22Rv1 (cell line): ENCODE results near the gene NDUFS8.

Source experiments
- CTCF ChIP-seq: fragments of 450-650 bp; IDR thresholded peaks from 2 replicates; pipeline ENCODE4 v1.5.1; 2017; ENCODE audit warnings: mild to moderate bottlenecking
- ZFX ChIP-seq: fragments of 450-650 bp; IDR thresholded peaks from 2 replicates; pipeline ENCODE4 v1.6.1; 2017; ENCODE audit warnings: antibody characterized with exemption, borderline replicate concordance

DNA sequence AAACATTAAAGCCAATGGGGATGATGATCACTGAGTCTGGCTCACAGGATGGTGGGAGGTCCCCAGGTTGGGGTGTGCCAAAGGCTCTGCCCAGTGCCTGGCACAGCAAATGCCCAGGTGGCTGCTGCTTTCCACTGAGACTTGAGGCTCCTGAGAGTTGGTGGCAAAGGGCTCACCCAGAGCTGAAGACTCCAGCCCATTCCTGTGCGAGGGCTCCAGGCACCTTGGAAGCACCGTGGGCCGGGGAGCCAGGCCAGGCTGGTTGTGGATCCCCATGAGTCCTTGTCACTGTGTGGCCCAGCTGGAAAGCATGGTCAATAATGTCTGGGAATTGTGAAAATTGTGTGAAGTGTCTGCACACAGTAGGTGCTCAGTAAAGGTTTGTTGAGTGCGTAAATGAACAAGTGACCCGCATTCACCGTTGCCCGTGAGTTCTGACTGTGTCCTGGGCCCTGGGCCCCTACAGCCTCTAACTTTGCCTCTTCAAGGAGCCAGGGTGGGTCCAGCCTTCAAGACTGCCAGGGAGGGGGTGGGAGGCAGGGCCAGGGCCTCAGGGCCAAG is 23.8 kb upstream of the NDUFS8 start:
- TF ChIP-seq CTCF, result no peak
- no peak for TF ChIP-seq ZFX
